ENCODE data around the gene DCBLD1. TPM values are rescaled to one million over a fixed set of nuclear protein-coding genes. Genes with fewer than 3 reads are reported as not detected.

The DCBLD1 gene
- total RNA-seq, 1 donor from 2014 or later, result 30.1 TPM

DNA sequence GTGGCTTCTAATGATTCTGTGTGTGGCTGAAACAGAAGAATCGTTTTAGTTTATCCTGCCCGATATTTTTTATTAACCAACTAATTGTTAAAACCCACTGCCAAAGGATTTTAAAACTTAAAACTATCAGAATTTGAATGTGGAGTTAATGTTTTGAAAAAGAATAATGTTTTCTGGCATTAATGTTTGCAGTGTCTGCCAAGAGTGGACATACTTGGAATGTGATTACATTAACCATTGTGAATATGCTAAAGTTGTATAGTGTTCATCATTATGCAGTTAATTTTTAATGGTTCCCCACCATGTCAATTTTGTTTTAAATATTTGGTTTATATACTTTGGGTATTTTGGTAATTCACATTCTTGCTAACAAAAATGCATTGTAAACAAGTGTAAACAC lies 24.4 kb downstream of the DCBLD1 start:
- H3K4me1 Mint-ChIP-seq, result peaks cover 58% of the 10 kb centered on the region
- H3K36me3 Mint-ChIP-seq, result peaks cover 20% of the 10 kb centered on the region
- peak overlapping the region; percentile 93 for H3K27ac Mint-ChIP-seq
- TF ChIP-seq, protein P1, sequence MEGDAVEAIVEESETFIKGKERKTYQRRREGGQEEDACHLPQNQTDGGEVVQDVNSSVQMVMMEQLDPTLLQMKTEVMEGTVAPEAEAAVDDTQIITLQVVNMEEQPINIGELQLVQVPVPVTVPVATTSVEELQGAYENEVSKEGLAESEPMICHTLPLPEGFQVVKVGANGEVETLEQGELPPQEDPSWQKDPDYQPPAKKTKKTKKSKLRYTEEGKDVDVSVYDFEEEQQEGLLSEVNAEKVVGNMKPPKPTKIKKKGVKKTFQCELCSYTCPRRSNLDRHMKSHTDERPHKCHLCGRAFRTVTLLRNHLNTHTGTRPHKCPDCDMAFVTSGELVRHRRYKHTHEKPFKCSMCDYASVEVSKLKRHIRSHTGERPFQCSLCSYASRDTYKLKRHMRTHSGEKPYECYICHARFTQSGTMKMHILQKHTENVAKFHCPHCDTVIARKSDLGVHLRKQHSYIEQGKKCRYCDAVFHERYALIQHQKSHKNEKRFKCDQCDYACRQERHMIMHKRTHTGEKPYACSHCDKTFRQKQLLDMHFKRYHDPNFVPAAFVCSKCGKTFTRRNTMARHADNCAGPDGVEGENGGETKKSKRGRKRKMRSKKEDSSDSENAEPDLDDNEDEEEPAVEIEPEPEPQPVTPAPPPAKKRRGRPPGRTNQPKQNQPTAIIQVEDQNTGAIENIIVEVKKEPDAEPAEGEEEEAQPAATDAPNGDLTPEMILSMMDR (IDR thresholded peaks at IDR 0.05; ENCODE audit: unreplicated experiment), result no peak
- no peaks in the 10 kb centered on the region for H3K9me3 Mint-ChIP-seq
- no peak overlapping the region for H3K4me3 Mint-ChIP-seq
- no peaks in the 10 kb centered on the region for H3K27me3 Mint-ChIP-seq (ENCODE audit: low read depth)
- no peak for DNase-seq (ENCODE audit: low spot score in 2 of 2, unreplicated experiment in 2 of 2)

DNA sequence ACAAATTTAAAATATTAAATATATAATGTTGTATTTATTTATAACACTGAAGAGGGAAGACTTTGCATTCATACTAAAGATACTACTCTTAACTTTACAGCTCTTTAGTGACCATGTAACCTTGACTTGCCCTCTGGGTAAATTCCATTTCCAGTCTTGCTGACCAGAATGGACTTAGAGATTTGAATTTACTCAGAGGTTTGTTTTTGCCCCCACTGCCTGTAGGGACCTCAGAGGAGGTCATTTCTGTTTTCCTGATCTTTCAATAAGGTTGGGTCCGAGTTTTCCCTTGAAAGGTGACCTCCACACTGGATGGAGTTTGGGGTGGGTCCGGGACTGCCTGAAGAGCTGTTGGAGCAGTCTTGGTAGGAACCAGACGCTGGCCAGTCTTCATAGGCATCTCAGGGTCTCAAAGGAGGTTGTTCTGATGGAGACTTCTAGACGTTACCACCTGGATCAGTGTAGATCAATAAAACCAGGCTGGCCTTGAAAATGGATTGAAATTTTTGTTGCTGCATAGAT lies 26.0 kb downstream of the DCBLD1 start:
- peaks cover 66% of the 10 kb centered on the region for H3K4me1 Mint-ChIP-seq
- H3K36me3 Mint-ChIP-seq, result peaks cover 20% of the 10 kb centered on the region
- no peaks in the 10 kb centered on the region for H3K27me3 Mint-ChIP-seq (ENCODE audit: low read depth)
- no peak for DNase-seq (ENCODE audit: low spot score in 2 of 2, unreplicated experiment in 2 of 2)
- H3K9me3 Mint-ChIP-seq, result no peaks in the 10 kb centered on the region
- H3K4me3 Mint-ChIP-seq, result no peak overlapping the region
- H3K27ac Mint-ChIP-seq, result peak overlapping the region; percentile 68
- TF ChIP-seq, protein P1 (IDR thresholded peaks at IDR 0.05; ENCODE audit: unreplicated experiment), result no peak

DNA sequence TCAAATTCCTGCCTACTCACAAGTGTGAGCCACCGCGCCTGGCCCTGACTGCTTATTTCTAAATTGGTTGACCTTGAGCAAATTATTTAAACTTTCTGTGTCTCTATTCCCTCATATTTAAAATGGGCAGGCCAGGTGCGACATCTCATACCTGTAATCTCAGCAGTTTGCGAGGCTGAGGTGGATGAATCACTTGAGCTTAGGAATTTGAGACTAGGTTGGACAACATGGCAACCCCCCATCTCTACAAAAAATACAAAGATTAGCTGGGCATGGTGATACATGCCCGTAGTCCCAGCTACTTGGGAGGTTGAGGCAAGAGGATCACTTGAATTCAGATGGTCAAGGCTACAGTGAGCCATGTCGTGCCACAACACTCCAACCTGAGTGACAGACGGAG lies 26.5 kb downstream of the DCBLD1 start:
- Mint-ChIP-seq H3K27me3 (ENCODE audit: low read depth) (no peaks in the 10 kb centered on the region), H3K4me1 (peaks cover 71% of the 10 kb centered on the region), H3K4me3 (no peak overlapping the region), H3K27ac (peak overlapping the region; percentile 68), H3K9me3 (no peaks in the 10 kb centered on the region), H3K36me3 (peaks cover 19% of the 10 kb centered on the region)
- TF ChIP-seq, protein P1 (IDR thresholded peaks at IDR 0.05; ENCODE audit: unreplicated experiment), result no peak
- no peak for DNase-seq (ENCODE audit: low spot score in 2 of 2, unreplicated experiment in 2 of 2)

DNA sequence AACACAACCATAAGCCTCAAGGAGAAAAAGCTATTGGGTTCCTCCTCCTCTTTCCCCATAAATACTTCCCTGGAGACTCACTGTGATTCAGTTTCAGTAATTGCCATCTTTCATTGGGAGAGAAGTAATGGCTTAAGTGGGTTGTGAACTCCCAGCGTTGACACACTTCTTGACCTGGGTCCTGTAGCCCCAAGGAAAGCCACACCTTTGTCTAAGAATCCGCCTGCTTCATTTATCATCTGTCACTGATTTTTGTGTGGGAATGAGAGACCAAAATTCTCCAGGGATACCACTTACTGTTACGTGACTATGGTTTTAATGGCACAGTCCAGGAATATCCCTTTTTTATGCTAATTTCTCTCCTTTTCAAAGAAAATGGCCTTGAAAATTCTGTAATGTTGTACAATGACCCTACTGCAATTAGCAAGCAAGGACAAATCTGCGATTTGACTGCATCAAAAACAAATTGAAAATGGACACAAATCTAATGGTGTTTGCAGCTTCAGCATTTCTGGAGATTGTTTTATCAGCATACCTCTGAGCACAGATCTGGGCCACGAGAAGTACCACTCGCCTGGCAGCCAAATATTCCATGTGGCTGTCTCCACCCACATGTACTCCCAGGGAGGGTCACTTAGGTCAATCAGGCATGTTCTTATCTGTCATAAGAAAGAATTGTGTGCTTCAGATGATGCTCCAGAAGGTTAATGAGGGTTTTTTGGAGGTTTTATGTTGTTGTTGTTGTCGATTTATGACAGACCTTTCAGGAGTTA lies 29.8 kb downstream of the DCBLD1 start:
- TF ChIP-seq, protein P1 (IDR thresholded peaks at IDR 0.05; ENCODE audit: unreplicated experiment), result no peak
- H3K27me3 Mint-ChIP-seq (ENCODE audit: low read depth), result no peaks in the 10 kb centered on the region
- peaks cover 10% of the 10 kb centered on the region for H3K36me3 Mint-ChIP-seq
- H3K9me3 Mint-ChIP-seq, result no peaks in the 10 kb centered on the region
- DNase-seq (ENCODE audit: low spot score in 2 of 2, unreplicated experiment in 2 of 2), result no peak
- peaks cover 75% of the 10 kb centered on the region for H3K4me1 Mint-ChIP-seq
- peak overlapping the region; percentile 89 for H3K27ac Mint-ChIP-seq
- no peak overlapping the region for H3K4me3 Mint-ChIP-seq

DNA sequence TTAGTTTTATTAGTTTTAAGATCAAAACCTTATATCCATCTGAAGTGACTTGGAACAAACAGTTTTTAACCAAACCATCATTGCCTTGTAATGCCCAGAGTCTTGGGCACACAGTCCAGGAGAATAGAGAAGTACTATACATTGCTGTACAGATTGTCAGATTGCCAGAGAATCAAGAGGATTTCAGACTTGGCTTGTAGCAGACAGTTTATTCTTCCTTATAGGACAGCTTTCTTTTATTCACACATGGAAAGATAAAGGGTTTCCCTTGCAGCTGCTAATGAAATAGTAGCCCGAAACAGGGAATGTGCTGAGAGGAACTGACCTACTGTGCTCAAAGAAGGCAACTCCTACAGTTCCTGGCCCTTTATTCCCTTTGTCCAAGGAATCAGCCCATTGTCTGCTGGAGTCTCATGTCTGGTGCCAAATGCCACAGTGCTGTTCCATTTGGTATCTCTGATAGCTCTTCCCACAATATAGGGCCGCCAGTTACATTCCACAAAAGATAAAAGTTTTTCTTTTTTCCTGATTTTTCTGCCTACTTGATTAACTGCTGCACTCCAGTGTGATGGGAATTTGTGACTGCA lies 30.6 kb downstream of the DCBLD1 start:
- H3K4me3 Mint-ChIP-seq, result no peak overlapping the region
- H3K27me3 Mint-ChIP-seq (ENCODE audit: low read depth), result no peaks in the 10 kb centered on the region
- DNase-seq (ENCODE audit: low spot score in 2 of 2, unreplicated experiment in 2 of 2), result no peak
- H3K4me1 Mint-ChIP-seq, result peaks cover 68% of the 10 kb centered on the region
- H3K27ac Mint-ChIP-seq, result peak overlapping the region; percentile 86
- H3K9me3 Mint-ChIP-seq, result no peaks in the 10 kb centered on the region
- H3K36me3 Mint-ChIP-seq, result peaks cover 15% of the 10 kb centered on the region
- TF ChIP-seq, protein P1 (IDR thresholded peaks at IDR 0.05; ENCODE audit: unreplicated experiment), result no peak

All from mesothelial cell of epicardium (in vitro differentiated cells).